Activated CD4-positive, alpha-beta memory T cell treated with anti-CD3 and anti-CD28 coated beads for 36 hours (primary cell): Measurements from ENCODE around the gene SLC38A6. TPM values are rescaled to one million over a fixed set of nuclear protein-coding genes. Genes with fewer than 3 reads are reported as not detected.

Experiments used
- CTCF ChIA-PET: fragments of 350-600 bp; sonication (Branson Sonifier 250); formaldehyde crosslinking; loops from one replicate; lab custom pipeline; 2021; ENCODE audit warnings: antibody characterized with exemption, inconsistent platforms; lab: Charles Lee
- POLR2A ChIA-PET: fragments of 350-600 bp; sonication (Branson Sonifier 250); formaldehyde crosslinking; loops from one replicate; lab custom pipeline; 2021; ENCODE audit warnings: antibody characterized with exemption; lab: Charles Lee
- DNase-seq: peaks from one replicate; pipeline ENCODE4 v3.0.0-alpha.2; 2020
- H3K27ac Mint-ChIP-seq: one replicate; pipeline ENCODE4 v1.8.0; 2021; ENCODE audit warnings: mixed read lengths
- H3K27me3 Mint-ChIP-seq: one replicate; pipeline ENCODE4 v1.8.0; 2021; ENCODE audit warnings: mixed read lengths
- H3K36me3 Mint-ChIP-seq: one replicate; pipeline ENCODE4 v1.8.0; 2021; ENCODE audit warnings: mixed read lengths
- H3K4me1 Mint-ChIP-seq: one replicate; pipeline ENCODE4 v1.8.0; 2021; ENCODE audit warnings: low read depth, mixed read lengths
- H3K4me3 Mint-ChIP-seq: one replicate; pipeline ENCODE4 v1.8.0; 2021; ENCODE audit warnings: mild to moderate bottlenecking, mixed read lengths
- H3K9me3 Mint-ChIP-seq: one replicate; pipeline ENCODE4 v1.8.0; 2021; ENCODE audit warnings: mixed read lengths
- intact Hi-C: fragments of 100-400 bp; cut with micrococcal nuclease; formaldehyde crosslinking; loops from one replicate; pipeline ENCODE4 v1.15.1; 2023
- total RNA-seq, 2 experiments: library from RNA; stranded (reverse); gene quantifications; one replicate each; pipeline ENCODE4 v1.2.3, GENCODE V29; 2021

The SLC38A6 gene
- 1 to 10 TPM; 5.4 to 5.6 TPM for total RNA-seq

- POLR2A ChIA-PET, result interaction anchor here (0.7 to 1.6 kb wide), 8 partner anchors 13 to 354 kb away, joined by 3 to 7 read pairs (median 3); no protein-coding TSS in a partner anchor
These were observed at the start of gene SLC38A6, which contains the start of gene TRMT5 for GRCh38 chr14:60980811-60981632. TSS of gene SLC38A6 (plus strand) at chr14:60981245. CDS start at chr14:60981278, 33 bp downstream. TSS of gene TRMT5 (minus strand) at chr14:60981079. CDS start at chr14:60980973, 106 bp downstream.

GRCh38 chr14:60933920-60934655 is 47.0 kb upstream of the SLC38A6 start:
- no peaks in the 10 kb centered on the region for H3K36me3 Mint-ChIP-seq
- no peaks in the 10 kb centered on the region for H3K27me3 Mint-ChIP-seq
- CTCF ChIA-PET, result no interaction called here
- DNase-seq, result no peak
- POLR2A ChIA-PET, result no interaction called here
- no peaks in the 10 kb centered on the region for H3K9me3 Mint-ChIP-seq
- intact Hi-C loops, result no loop called here
- H3K4me3 Mint-ChIP-seq, result no peak overlapping the region
- no peaks in the 10 kb centered on the region for H3K4me1 Mint-ChIP-seq
- no peak overlapping the region for H3K27ac Mint-ChIP-seq

More at GRCh38 chr14:60980811-60981632, at the start of gene SLC38A6, which contains the start of gene TRMT5:
- no peaks in the 10 kb centered on the region for H3K9me3 Mint-ChIP-seq
- peaks cover 21% of the 10 kb centered on the region for H3K4me1 Mint-ChIP-seq
- no peaks in the 10 kb centered on the region for H3K27me3 Mint-ChIP-seq
- H3K27ac Mint-ChIP-seq, result no peak within 1 kb of the TSS
- intact Hi-C loops, result loop anchor here (2.0 to 5.0 kb wide), 6 partner anchors 16 to 732 kb away; partner anchors contain the start of genes PPM1A and SIX4
- CTCF ChIA-PET, result interaction anchor here (0.8 to 1.2 kb wide), 5 partner anchors 23 to 315 kb away, joined by 3 to 4 read pairs (median 3); no protein-coding TSS in a partner anchor
- H3K36me3 Mint-ChIP-seq, result peaks cover 22% of the 10 kb centered on the region
- no peak within 1 kb of the TSS for H3K4me3 Mint-ChIP-seq
- peak; percentile 95 for DNase-seq

GRCh38 chr14:60935319-60935718 is 45.7 kb upstream of the SLC38A6 start:
- Mint-ChIP-seq H3K27me3 (no peaks in the 10 kb centered on the region), H3K4me3 (no peak overlapping the region), H3K27ac (no peak overlapping the region), H3K9me3 (no peaks in the 10 kb centered on the region), H3K36me3 (no peaks in the 10 kb centered on the region), H3K4me1 (no peaks in the 10 kb centered on the region)
- DNase-seq, result no peak
- ChIA-PET POLR2A (no interaction called here), CTCF (no interaction called here)
- intact Hi-C loops, result no loop called here

GRCh38 chr14:60943637-60944032 is 37.4 kb upstream of the SLC38A6 start:
- H3K9me3 Mint-ChIP-seq, result no peaks in the 10 kb centered on the region
- CTCF ChIA-PET, result interaction anchor here (1.3 kb wide), 1 partner anchor 319 kb away, joined by 3 read pairs; no protein-coding TSS in a partner anchor

GRCh38 chr14:60944204-60944603 is 36.8 kb upstream of the SLC38A6 start:
- H3K27ac Mint-ChIP-seq, result no peak overlapping the region
- H3K4me1 Mint-ChIP-seq, result peaks cover 13% of the 10 kb centered on the region
- no peaks in the 10 kb centered on the region for H3K27me3 Mint-ChIP-seq
- H3K36me3 Mint-ChIP-seq, result peaks cover 6% of the 10 kb centered on the region
- POLR2A ChIA-PET, result no interaction called here
- no peak for DNase-seq
- no peaks in the 10 kb centered on the region for H3K9me3 Mint-ChIP-seq
- H3K4me3 Mint-ChIP-seq, result no peak overlapping the region
- intact Hi-C loops, result no loop called here
- CTCF ChIA-PET, result interaction anchor here (1.3 kb wide), 1 partner anchor 319 kb away, joined by 3 read pairs; no protein-coding TSS in a partner anchor

More at GRCh38 chr14:60943637-60944032, 37.4 kb upstream of the SLC38A6 start:
- intact Hi-C loops, result no loop called here
- Mint-ChIP-seq H3K27ac (no peak overlapping the region), H3K36me3 (peaks cover 6% of the 10 kb centered on the region), H3K27me3 (no peaks in the 10 kb centered on the region), H3K4me3 (no peak overlapping the region), H3K4me1 (peaks cover 13% of the 10 kb centered on the region)
- POLR2A ChIA-PET, result interaction anchor here (1.5 kb wide), 1 partner anchor 37 kb away, joined by 4 read pairs; the partner anchor contains the start of genes SLC38A6 and TRMT5
- no peak for DNase-seq

GRCh38 chr14:60945984-60946383 is 35.1 kb upstream of the SLC38A6 start:
- POLR2A ChIA-PET, result no interaction called here
- no peak overlapping the region for H3K4me3 Mint-ChIP-seq
- H3K27me3 Mint-ChIP-seq, result no peaks in the 10 kb centered on the region

GRCh38 chr14:60946773-60947172 is 34.3 kb upstream of the SLC38A6 start:
- no peaks in the 10 kb centered on the region for H3K27me3 Mint-ChIP-seq
- DNase-seq, result no peak
- ChIA-PET CTCF (no interaction called here), POLR2A (no interaction called here)
- no peaks in the 10 kb centered on the region for H3K9me3 Mint-ChIP-seq
- peaks cover 6% of the 10 kb centered on the region for H3K36me3 Mint-ChIP-seq
- peaks cover 13% of the 10 kb centered on the region for H3K4me1 Mint-ChIP-seq
- H3K27ac Mint-ChIP-seq, result no peak overlapping the region
- intact Hi-C loops, result loop anchor here (1.0 to 5.0 kb wide), 3 partner anchors 19 to 194 kb away; no protein-coding TSS in a partner anchor
- H3K4me3 Mint-ChIP-seq, result no peak overlapping the region

More at GRCh38 chr14:60945984-60946383, 35.1 kb upstream of the SLC38A6 start:
- Mint-ChIP-seq H3K9me3 (no peaks in the 10 kb centered on the region), H3K27ac (peak overlapping the region; percentile 30), H3K4me1 (peaks cover 13% of the 10 kb centered on the region), H3K36me3 (peaks cover 9% of the 10 kb centered on the region)
- DNase-seq, result no peak
- CTCF ChIA-PET, result no interaction called here
- intact Hi-C loops, result loop anchor here (1.0 to 5.0 kb wide), 3 partner anchors 19 to 194 kb away; no protein-coding TSS in a partner anchor

- H3K27me3 Mint-ChIP-seq, result no peaks in the 10 kb centered on the region
- H3K9me3 Mint-ChIP-seq, result peaks cover 17% of the 10 kb centered on the region
- H3K4me3 Mint-ChIP-seq, result no peak overlapping the region
- no peak for DNase-seq
- peaks cover 20% of the 10 kb centered on the region for H3K36me3 Mint-ChIP-seq
- intact Hi-C loops, result no loop called here
- no peak overlapping the region for H3K27ac Mint-ChIP-seq
- CTCF ChIA-PET, result no interaction called here
- POLR2A ChIA-PET, result no interaction called here
- peaks cover 10% of the 10 kb centered on the region for H3K4me1 Mint-ChIP-seq
These were observed 29.1 kb upstream of the SLC38A6 start for GRCh38 chr14:60951776-60952435.

- DNase-seq, result no peak
- POLR2A ChIA-PET, result no interaction called here
- CTCF ChIA-PET, result no interaction called here
- Mint-ChIP-seq H3K27me3 (no peaks in the 10 kb centered on the region), H3K9me3 (peaks cover 38% of the 10 kb centered on the region), H3K4me1 (peaks cover 11% of the 10 kb centered on the region), H3K27ac (no peak overlapping the region), H3K36me3 (peaks cover 42% of the 10 kb centered on the region), H3K4me3 (no peak overlapping the region)
- intact Hi-C loops, result loop anchor here (1.0 to 2.0 kb wide), 2 partner anchors 9 to 99 kb away; no protein-coding TSS in a partner anchor
These were observed 24.8 kb upstream of the SLC38A6 start for GRCh38 chr14:60956202-60956601.

GRCh38 chr14:60956632-60957031 is 24.4 kb upstream of the SLC38A6 start:
- CTCF ChIA-PET, result no interaction called here
- H3K4me1 Mint-ChIP-seq, result peaks cover 11% of the 10 kb centered on the region
- peaks cover 44% of the 10 kb centered on the region for H3K36me3 Mint-ChIP-seq
- intact Hi-C loops, result loop anchor here (1.0 to 2.0 kb wide), 2 partner anchors 9 to 100 kb away; no protein-coding TSS in a partner anchor
- no peaks in the 10 kb centered on the region for H3K27me3 Mint-ChIP-seq
- no peak overlapping the region for H3K27ac Mint-ChIP-seq
- DNase-seq, result no peak
- POLR2A ChIA-PET, result no interaction called here
- peaks cover 38% of the 10 kb centered on the region for H3K9me3 Mint-ChIP-seq
- no peak overlapping the region for H3K4me3 Mint-ChIP-seq

GRCh38 chr14:60958146-60958545 is 22.9 kb upstream of the SLC38A6 start:
- intact Hi-C loops, result no loop called here
- Mint-ChIP-seq H3K36me3 (peaks cover 44% of the 10 kb centered on the region), H3K27me3 (no peaks in the 10 kb centered on the region), H3K4me1 (peaks cover 11% of the 10 kb centered on the region), H3K9me3 (peaks cover 38% of the 10 kb centered on the region), H3K27ac (no peak overlapping the region), H3K4me3 (no peak overlapping the region)
- DNase-seq, result no peak
- ChIA-PET POLR2A (interaction anchor here (1.5 kb wide), 1 partner anchor 23 kb away, joined by 3 read pairs; the partner anchor contains the start of genes SLC38A6 and TRMT5), CTCF (interaction anchor here (0.7 kb wide), 1 partner anchor 23 kb away, joined by 4 read pairs; the partner anchor contains the start of genes SLC38A6 and TRMT5)
